ENCODE data around the gene TNFRSF8. TPM values are rescaled to one million over a fixed set of nuclear protein-coding genes. Genes with fewer than 3 reads are reported as not detected.

Gene TNFRSF8
- total RNA-seq, 1 experiment from 2014 or later = not detected

GRCh38 chr1:12075195-12076114, 12.4 kb downstream of the TNFRSF8 start:
- Histone ChIP-seq H3K27ac (ENCODE audit: low read depth, low read length, poor library complexity, severe bottlenecking) (no peak overlapping the region), H3K36me3 (ENCODE audit: insufficient read depth, low read length, poor library complexity, severe bottlenecking) (no peaks in the 10 kb centered on the region), H3K4me3 (ENCODE audit: low read depth, low read length, poor library complexity, severe bottlenecking) (no peak overlapping the region), H3K4me1 (ENCODE audit: insufficient read depth, low read length, poor library complexity, severe bottlenecking) (no peaks in the 10 kb centered on the region), H3K9me3 (ENCODE audit: low read depth, low read length, poor library complexity, severe bottlenecking) (no peaks in the 10 kb centered on the region), H3K27me3 (replicated peaks; ENCODE audit: insufficient read depth, low read depth, low read length, poor library complexity) (peaks cover 4% of the 10 kb centered on the region)
- POLR2A ChIA-PET (ENCODE audit: low non-redundant PET) = interaction anchor here (0.7 kb wide), 1 partner anchor 188 kb away, joined by 5 read pairs; no protein-coding TSS in a partner anchor
- no TSS peak for BruUV-seq (replicated peaks)
- DNase-seq (ENCODE audit: low spot score) = no peak
- TF ChIP-seq EZH2 (IDR thresholded peaks at IDR 0.05; ENCODE audit: borderline replicate concordance, low read depth, low read length, poor library complexity, severe bottlenecking) = no peak
- TF ChIP-seq, protein P1, sequence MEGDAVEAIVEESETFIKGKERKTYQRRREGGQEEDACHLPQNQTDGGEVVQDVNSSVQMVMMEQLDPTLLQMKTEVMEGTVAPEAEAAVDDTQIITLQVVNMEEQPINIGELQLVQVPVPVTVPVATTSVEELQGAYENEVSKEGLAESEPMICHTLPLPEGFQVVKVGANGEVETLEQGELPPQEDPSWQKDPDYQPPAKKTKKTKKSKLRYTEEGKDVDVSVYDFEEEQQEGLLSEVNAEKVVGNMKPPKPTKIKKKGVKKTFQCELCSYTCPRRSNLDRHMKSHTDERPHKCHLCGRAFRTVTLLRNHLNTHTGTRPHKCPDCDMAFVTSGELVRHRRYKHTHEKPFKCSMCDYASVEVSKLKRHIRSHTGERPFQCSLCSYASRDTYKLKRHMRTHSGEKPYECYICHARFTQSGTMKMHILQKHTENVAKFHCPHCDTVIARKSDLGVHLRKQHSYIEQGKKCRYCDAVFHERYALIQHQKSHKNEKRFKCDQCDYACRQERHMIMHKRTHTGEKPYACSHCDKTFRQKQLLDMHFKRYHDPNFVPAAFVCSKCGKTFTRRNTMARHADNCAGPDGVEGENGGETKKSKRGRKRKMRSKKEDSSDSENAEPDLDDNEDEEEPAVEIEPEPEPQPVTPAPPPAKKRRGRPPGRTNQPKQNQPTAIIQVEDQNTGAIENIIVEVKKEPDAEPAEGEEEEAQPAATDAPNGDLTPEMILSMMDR (conservative IDR thresholded peaks at IDR 0.05; ENCODE audit: low read depth, low read length) = no peak
- CTCF ChIA-PET = interaction anchor here (0.7 kb wide), 2 partner anchors 14 to 882 kb away, joined by 3 to 6 read pairs; no protein-coding TSS in a partner anchor
- intact Hi-C loops (cut with micrococcal nuclease; ENCODE audit: unreplicated experiment) = no loop called here

- Histone ChIP-seq H3K9me3 (ENCODE audit: low read depth, low read length, poor library complexity, severe bottlenecking) (no peaks in the 10 kb centered on the region), H3K36me3 (ENCODE audit: insufficient read depth, low read length, poor library complexity, severe bottlenecking) (no peaks in the 10 kb centered on the region), H3K27ac (ENCODE audit: low read depth, low read length, poor library complexity, severe bottlenecking) (no peak overlapping the region), H3K4me1 (ENCODE audit: insufficient read depth, low read length, poor library complexity, severe bottlenecking) (no peaks in the 10 kb centered on the region), H3K4me3 (ENCODE audit: low read depth, low read length, poor library complexity, severe bottlenecking) (no peak overlapping the region), H3K27me3 (replicated peaks; ENCODE audit: insufficient read depth, low read depth, low read length, poor library complexity) (no peaks in the 10 kb centered on the region)
- POLR2A ChIA-PET (ENCODE audit: low non-redundant PET) = interaction anchor here (0.7 kb wide), 1 partner anchor 189 kb away, joined by 5 read pairs; no protein-coding TSS in a partner anchor
- DNase-seq (ENCODE audit: low spot score) = no peak
- no TSS peak for BruUV-seq (replicated peaks)
- TF ChIP-seq EZH2 (IDR thresholded peaks at IDR 0.05; ENCODE audit: borderline replicate concordance, low read depth, low read length, poor library complexity, severe bottlenecking) = no peak
- TF ChIP-seq, protein P1 (conservative IDR thresholded peaks at IDR 0.05; ENCODE audit: low read depth, low read length) = no peak
- intact Hi-C loops (cut with micrococcal nuclease; ENCODE audit: unreplicated experiment) = no loop called here
- CTCF ChIA-PET = interaction anchor here (0.7 kb wide), 2 partner anchors 12 to 883 kb away, joined by 3 to 6 read pairs; no protein-coding TSS in a partner anchor
Measured at GRCh38 chr1:12076425-12077005, 13.4 kb downstream of the TNFRSF8 start.

DNA sequence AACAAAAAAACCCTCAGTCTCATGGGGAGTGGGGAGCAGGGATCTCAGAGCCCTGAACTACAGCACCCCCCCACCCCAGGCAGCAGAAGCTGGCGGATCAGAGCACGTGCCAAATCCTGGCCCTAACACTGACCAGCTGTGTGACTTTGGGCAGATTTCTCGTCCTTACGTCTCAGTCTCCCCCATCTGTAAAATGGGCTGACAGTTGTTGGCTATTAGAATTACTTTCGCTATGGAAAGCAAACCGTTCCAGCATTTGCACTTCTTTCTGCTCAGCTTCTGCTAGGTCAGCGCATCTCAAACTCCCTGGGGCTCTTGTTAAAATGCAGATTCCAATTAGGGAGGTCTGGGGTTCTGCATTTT, 15.5 kb downstream of the TNFRSF8 start:
- CTCF ChIA-PET = no interaction called here

More for the DNA sequence above, 15.5 kb downstream of the TNFRSF8 start:
- no peak for DNase-seq (ENCODE audit: low spot score)
- Histone ChIP-seq H3K27me3 (replicated peaks; ENCODE audit: insufficient read depth, low read depth, low read length, poor library complexity) (no peaks in the 10 kb centered on the region), H3K4me1 (ENCODE audit: insufficient read depth, low read length, poor library complexity, severe bottlenecking) (no peaks in the 10 kb centered on the region), H3K27ac (ENCODE audit: low read depth, low read length, poor library complexity, severe bottlenecking) (no peak overlapping the region), H3K4me3 (ENCODE audit: low read depth, low read length, poor library complexity, severe bottlenecking) (no peak overlapping the region), H3K9me3 (ENCODE audit: low read depth, low read length, poor library complexity, severe bottlenecking) (no peaks in the 10 kb centered on the region), H3K36me3 (ENCODE audit: insufficient read depth, low read length, poor library complexity, severe bottlenecking) (no peaks in the 10 kb centered on the region)
- POLR2A ChIA-PET (ENCODE audit: low non-redundant PET) = no interaction called here
- no TSS peak for BruUV-seq (replicated peaks)
- TF ChIP-seq, protein P1 (conservative IDR thresholded peaks at IDR 0.05; ENCODE audit: low read depth, low read length) = no peak
- TF ChIP-seq EZH2 (IDR thresholded peaks at IDR 0.05; ENCODE audit: borderline replicate concordance, low read depth, low read length, poor library complexity, severe bottlenecking) = no peak
- intact Hi-C loops (cut with micrococcal nuclease; ENCODE audit: unreplicated experiment) = no loop called here
